H1 (cell line): ENCODE results near the gene ACADSB. TPM values are rescaled to one million over a fixed set of nuclear protein-coding genes. Genes with fewer than 3 reads are reported as not detected.

Source experiments
- CBX5 ChIP-seq: fragments of 300-800, 300-1000 bp; sonication (generic); IDR thresholded peaks from 2 replicates; pipeline ENCODE4 v1.7.1; 2016; ENCODE audit warnings: antibody characterized with exemption, low read length, low read depth
- POU5F1 ChIP-seq: IDR thresholded peaks from 2 replicates; pipeline ENCODE4 v1.6.1; 2011; ENCODE audit warnings: low read depth, mild to moderate bottlenecking, low read length, moderate library complexity
- RFX5 ChIP-seq: IDR thresholded peaks from 2 replicates; pipeline ENCODE4 v1.6.1; 2011; ENCODE audit warnings: low read depth, low read length, improper control_type of control experiment, borderline replicate concordance
- RNF2 ChIP-seq: fragments of 200-900, 300-1000 bp; sonication (generic); IDR thresholded peaks from 2 replicates; pipeline ENCODE4 v1.7.1; 2016; ENCODE audit warnings: borderline replicate concordance, low read depth, mild to moderate bottlenecking, antibody characterized with exemption, low read length; ENCODE audit not compliant: poor library complexity, severe bottlenecking; ENCODE audit errors: missing control alignments
- polyA plus RNA-seq, 7 experiments: library from polyadenylated mRNA; depleted of rRNA in 3 of 7; stranded (reverse) in 5 of 7; unstranded in 2 of 7; fragments of >200 nt in 5 of 7; fragments of 200-250 nt in 2 of 7; gene quantifications; 1 replicate in 5 of 7; 2 replicates in 1 of 7; 4 replicates in 1 of 7; pipeline versions ENCODE4 v1.2.1 to v1.2.3, GENCODE V29; 2011 to 2013; ENCODE audit warnings: missing spikeins in 2 of 7, mixed read lengths in 2 of 7
- total RNA-seq: library from RNA; stranded (reverse); fragmentation: NEBNext Ultra II Directional; extraction: Animal tissue kit (Norgen Biotek cat#: 25700); gene quantifications from 2 replicates; pipeline ENCODE4 v1.2.1, GENCODE V29; 2021

Gene ACADSB
- total and polyA plus RNA-seq, 2 of the 8 experiments (the other 6 are each of a cell fraction or from before 2014, with no cell fraction given): 5.6 to 11.2 TPM

- TF ChIP-seq RNF2: no peak
- TF ChIP-seq POU5F1: no peak
- TF ChIP-seq RFX5: no peak
- TF ChIP-seq CBX5: no peak
Measured at GRCh38 chr10:123004298-123004697, 4.5 kb upstream of the ACADSB start (continued).
